Measurements from ENCODE around the gene NKX3-2.

- TF ChIP-seq GATA2 (IDR thresholded peaks at IDR 0.05; ENCODE audit: low read depth, low read length) = no peak
- TF ChIP-seq GATA3 (IDR thresholded peaks at IDR 0.05; ENCODE audit: low read depth, low read length) = no peak
Measured at GRCh38 chr4:13531625-13531998, 12.7 kb downstream of the NKX3-2 start.

Data from SH-SY5Y (cell line).